HG02885 (cell line): ENCODE data around the gene ABHD2.
"Not testable (repeated sequence)": the region's sequence is repeated elsewhere in the genome, so short reads cannot be mapped to it uniquely, and the experiment has no call there.

Experiments
- ATAC-seq: cut with Tn5 transposase; IDR thresholded peaks from one replicate; pipeline ENCODE4 v1.9.1; 2021; ENCODE audit warnings: mild to moderate bottlenecking; ENCODE audit not compliant: unreplicated experiment, poor library complexity

The ABHD2 gene

DNA sequence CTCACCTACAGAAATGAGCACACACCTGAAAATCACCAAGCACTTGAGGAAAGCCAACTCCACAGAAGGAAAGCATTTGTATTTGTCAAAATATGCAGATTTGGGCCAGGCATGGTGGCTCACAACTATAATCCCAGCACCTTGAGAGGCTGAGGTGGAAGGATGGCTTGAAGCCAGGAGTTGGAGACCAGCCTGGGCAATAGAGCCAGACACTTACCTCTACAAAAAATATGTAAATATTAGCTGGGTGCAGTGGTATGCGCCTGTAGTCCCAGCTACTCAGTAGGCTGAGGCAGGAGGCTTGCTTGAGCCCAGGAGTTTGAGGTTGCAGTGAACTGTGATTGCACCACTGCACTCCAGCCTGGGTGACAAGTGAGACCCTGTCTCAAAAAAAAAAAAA lies 120.8 kb downstream of the ABHD2 start:
- ATAC-seq, result no peak

DNA sequence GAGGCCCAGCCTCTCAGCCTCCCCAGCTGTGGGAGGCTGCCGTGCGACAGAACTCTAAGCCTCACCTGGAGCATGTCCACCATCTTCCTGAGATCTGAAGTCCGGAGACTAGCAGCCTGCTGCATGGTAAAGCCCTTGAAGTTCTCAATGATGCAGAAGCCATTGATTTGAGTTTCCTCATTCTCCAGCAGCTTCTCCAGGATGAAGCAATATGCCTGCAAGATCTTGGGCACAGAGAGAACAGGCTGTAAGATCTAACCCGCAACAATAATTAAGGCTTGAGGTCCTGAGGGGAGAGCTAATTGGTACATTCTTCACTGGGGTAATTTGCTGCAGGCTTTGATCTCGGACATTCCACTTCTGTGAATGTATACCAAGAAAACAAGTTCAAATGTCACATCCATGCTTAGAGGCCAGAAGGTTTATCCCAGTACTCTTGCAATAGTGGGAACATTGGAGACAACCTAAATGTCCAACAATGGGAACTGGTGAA lies 123.5 kb downstream of the ABHD2 start:
- no peak for ATAC-seq

GRCh38 chr15:89215627-89216026 lies 127.4 kb downstream of the ABHD2 start:
- ATAC-seq, result no peak

DNA sequence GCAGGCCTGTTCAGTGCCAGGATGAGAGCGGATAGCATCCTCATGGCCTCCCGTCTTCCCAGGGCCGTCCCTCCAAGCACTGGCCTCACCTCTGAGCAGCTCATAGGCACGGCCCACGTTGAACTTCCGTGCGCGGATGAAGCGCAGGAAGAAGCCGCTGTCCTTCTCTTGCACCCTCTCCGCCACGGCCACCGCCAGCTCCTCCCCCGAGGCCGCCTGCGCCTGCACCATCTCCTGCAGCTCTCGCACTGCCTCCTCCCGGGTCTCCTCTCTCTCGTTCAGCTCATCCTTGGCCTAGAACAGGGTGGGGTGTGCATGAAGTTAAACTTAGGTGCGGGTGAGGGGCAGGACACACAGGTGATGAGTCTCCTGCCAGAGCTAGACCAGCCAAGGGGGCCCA lies 128.8 kb downstream of the ABHD2 start:
- ATAC-seq, result no peak

GRCh38 chr15:89217686-89218376 lies 129.6 kb downstream of the ABHD2 start:
- ATAC-seq, result no peak

DNA sequence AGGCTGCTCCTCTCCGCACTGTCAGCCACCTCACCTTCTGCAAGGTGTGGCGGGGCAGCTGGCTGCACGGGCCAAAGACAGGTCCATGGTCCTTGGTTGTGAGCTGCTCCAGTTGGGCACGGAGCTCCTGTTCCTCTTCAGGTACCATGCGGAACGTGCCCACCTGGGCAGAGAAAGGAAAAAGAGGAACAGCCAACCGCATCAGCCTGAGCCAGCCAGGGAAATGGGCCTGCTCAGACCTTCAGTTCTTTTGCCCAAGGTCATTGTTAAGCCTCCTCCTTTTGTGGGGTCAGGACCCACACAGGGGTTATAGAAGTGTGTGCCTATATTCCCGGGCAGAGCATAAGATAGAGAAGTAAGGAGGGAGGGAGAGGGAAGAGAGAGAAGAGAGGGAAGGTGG lies 130.3 kb downstream of the ABHD2 start:
- ATAC-seq, result no peak

- no peak for ATAC-seq
Observed at GRCh38 chr15:89221543-89221942, 133.3 kb downstream of the ABHD2 start, which contains the start of gene RLBP1. Gene RLBP1 (minus strand): TSS chr15:89221579. CDS start chr15:89218975, 2,604 bp downstream.

GRCh38 chr15:89225588-89225987 lies 137.3 kb downstream of the ABHD2 start:
- no peak for ATAC-seq

DNA sequence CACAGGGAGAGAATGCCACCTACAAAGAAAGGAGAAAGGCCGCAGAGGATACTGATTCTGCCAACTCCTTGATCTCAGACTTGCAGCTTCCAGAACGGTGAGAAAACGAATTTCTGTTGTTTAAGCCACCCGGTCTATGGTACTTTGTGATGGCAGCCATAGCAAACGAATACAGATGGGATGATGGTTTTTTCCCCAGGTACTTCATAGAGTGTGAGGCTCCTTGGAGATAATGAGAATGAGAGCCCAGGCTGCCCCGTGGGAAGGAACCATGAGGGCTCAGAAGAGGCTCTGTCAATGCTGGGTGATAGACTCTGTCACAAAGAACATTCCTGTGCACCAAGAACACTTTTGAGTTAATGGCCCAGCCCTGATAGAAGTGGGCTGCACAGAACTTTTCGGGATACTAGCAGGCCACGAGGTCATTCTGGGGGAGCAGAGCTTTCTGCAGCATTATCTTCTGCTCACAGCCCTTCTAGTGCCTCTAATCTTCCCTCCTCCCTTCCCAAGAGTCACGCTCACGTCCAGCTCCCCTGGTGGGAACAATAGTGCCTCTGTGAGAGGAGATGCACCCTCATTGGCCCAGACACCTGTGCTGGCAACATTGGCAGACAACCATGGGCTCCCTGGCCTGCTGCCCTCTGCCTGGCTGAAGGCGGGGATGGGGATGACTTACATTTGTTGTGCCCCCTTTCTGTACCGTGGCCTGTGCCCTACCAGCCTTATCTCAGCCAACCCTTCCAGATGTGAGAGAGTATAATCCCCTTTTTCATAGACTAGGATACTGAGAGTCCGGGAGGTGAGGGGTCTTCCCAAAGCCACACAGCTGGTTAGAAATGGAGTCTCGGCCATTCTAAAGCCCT lies 138.3 kb downstream of the ABHD2 start:
- no peak for ATAC-seq

DNA sequence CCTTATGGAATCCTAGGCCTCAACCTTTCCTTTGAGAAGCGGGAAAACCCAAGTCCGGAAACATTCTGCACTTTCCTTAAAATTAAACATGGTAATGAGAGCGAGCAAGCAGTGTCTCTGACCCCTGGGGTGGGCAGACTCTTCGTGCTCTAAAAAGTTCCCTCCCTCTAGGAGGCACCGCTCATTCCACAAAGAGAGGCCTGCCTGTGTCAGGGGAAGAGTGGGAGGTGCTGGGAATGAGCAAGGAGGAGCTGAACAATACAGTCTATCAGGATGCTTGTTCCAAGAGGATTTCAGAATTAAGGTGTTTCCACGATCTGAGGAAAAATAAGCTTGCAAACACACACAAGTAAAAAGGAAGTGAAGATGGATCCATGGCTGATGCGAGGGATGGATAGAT lies 139.2 kb downstream of the ABHD2 start:
- no peak for ATAC-seq

DNA sequence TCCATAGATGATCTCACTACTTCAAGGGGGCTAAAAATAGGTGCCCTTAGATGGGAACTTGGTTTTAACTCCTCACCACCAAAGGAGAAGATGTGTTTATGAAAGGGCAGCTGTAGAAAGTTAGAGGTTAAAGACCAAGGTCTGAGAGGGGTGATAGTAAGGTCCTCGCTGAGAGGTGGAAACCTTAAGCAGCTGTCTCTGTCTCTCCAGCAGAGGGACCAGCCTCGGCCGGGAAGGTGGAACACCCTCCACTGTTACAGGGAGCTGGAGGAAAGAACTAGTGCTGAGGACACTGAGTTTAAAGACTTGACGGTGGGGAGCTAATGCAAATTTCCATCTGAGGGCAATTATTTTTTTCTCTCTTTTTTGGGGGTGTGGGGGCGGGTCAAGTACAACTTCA lies 142.0 kb downstream of the ABHD2 start:
- ATAC-seq, result no peak

GRCh38 chr15:89231832-89232231 lies 143.6 kb downstream of the ABHD2 start:
- ATAC-seq, result no peak

GRCh38 chr15:89239883-89240810 lies 151.9 kb downstream of the ABHD2 start:
- not testable (repeated sequence) for ATAC-seq

DNA sequence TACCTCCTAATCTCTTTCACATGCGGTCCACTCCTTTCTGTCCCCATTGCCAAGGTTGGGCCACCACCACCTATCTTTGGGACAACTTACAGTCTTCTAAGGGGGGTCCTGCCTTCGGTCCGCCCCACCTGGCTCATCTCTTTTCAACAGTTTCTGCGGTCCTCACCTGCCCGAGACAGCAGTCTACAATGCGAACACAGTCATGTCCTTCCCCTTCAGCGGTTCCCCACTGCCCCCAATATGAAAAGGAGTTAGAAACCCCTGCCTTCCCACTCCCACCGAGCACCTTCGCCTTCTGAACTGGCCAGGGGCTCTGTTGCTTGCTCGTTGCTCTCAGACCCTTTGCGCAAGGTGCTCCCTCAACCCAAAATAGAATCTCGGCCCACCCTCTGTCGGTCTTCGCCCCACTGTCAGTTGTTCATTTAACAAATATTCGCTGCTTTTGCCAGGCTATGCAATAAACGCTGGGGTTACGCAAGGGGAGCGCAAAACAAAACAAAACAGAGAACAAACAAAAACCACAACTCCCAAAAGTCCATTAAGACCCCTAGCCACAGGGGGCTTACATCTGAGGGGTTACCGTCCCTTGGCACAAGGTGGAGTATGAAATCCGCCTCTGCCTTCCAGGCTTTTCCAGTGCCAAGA lies 154.9 kb downstream of the ABHD2 start:
- no peak for ATAC-seq

- ATAC-seq, result peak; percentile 94
Observed at GRCh38 chr15:89243691-89244573, 155.7 kb downstream of the ABHD2 start, which contains the start of gene FANCI. Gene FANCI (plus strand): TSS chr15:89243979. CDS start chr15:89247648, 3,669 bp downstream.

GRCh38 chr15:89244574-89244903 lies 156.3 kb downstream of the ABHD2 start:
- ATAC-seq, result no peak

DNA sequence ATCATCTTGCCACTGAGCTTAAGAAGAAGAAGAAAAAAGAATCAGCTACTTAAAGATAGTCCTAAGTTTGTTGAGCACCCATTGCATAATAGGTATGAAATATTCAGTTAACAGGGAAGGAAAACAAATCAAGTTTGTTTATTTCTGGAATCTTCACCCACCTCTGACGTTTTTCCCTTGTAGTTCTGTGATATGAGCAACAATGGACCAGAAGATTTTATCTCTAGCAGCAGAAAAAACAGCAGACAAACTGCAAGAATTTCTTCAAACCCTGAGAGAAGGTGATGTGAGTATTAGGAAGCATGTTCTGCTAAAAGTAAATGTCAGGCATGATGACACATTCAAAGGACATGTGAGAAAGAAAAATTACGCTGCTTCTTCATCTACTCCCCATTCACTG lies 159.2 kb downstream of the ABHD2 start:
- ATAC-seq, result no peak

DNA sequence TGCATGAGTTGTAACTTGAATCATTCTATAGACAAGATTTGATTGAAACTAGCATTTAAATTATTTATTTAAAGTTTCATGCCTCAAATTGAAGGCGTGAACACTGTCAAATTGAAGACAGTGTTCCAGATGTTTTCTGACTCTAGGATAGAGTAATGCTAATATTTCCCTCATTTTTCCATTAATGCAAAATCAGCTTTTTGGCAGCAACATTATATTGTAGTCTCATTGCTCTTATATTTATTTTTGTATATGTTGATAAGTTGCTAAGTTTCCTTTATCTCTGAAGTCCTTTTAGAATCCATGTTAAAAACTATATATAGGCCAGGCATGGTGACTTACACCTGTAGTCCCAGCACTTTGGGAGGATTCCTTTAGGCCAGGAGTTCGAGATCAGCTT lies 160.3 kb downstream of the ABHD2 start:
- no peak for ATAC-seq

GRCh38 chr15:89250142-89250541 lies 161.9 kb downstream of the ABHD2 start:
- ATAC-seq, result not testable (repeated sequence)
